Measurements from ENCODE around the gene VPS13D. TPM values are rescaled to one million over a fixed set of nuclear protein-coding genes. Genes with fewer than 3 reads are reported as not detected.

VPS13D gene
- total RNA-seq, 1 experiment from 2014 or later, result 29.0 TPM

GRCh38 chr1:12422488-12422887 is 192.7 kb downstream of the VPS13D start (continued):
- TF ChIP-seq AR (CRISPR knock-in tag; IDR thresholded peaks at IDR 0.05) (no peak), SP1 (CRISPR knock-in tag; conservative IDR thresholded peaks at IDR 0.05) (no peak), CBFB (CRISPR knock-in tag; IDR thresholded peaks at IDR 0.05; ENCODE audit: low read depth) (no peak), FOXJ3 (CRISPR knock-in tag; IDR thresholded peaks at IDR 0.05; ENCODE audit: borderline replicate concordance) (no peak), ZNF138 (CRISPR knock-in tag; conservative IDR thresholded peaks at IDR 0.05) (no peak), JAZF1 (CRISPR knock-in tag; IDR thresholded peaks at IDR 0.05) (no peak)

- Mint-ChIP-seq H3K9me3 (no peaks in the 10 kb centered on the region), H3K27ac (no peak overlapping the region), H3K4me3 (no peak overlapping the region), H3K27me3 (ENCODE audit: low read depth) (no peaks in the 10 kb centered on the region), H3K4me1 (peaks cover 8% of the 10 kb centered on the region), H3K36me3 (no peaks in the 10 kb centered on the region)
- ATAC-seq, result no peak
- DNase-seq (ENCODE audit: low spot score), result no peak
- POLR2A ChIA-PET, result no interaction called here
- TF ChIP-seq CDX4 (CRISPR knock-in tag; IDR thresholded peaks at IDR 0.05; ENCODE audit: borderline replicate concordance) (no peak), FOXJ3 (CRISPR knock-in tag; IDR thresholded peaks at IDR 0.05; ENCODE audit: borderline replicate concordance) (no peak), ZBTB21 (CRISPR knock-in tag; IDR thresholded peaks at IDR 0.05; ENCODE audit: borderline replicate concordance) (no peak), ZNF671 (CRISPR knock-in tag; IDR thresholded peaks at IDR 0.05) (no peak), ZNF263 (CRISPR knock-in tag; IDR thresholded peaks at IDR 0.05; ENCODE audit: low read depth) (no peak), ZNF219 (CRISPR knock-in tag; IDR thresholded peaks at IDR 0.05; ENCODE audit: borderline replicate concordance) (no peak), FOXP4 (CRISPR knock-in tag; IDR thresholded peaks at IDR 0.05) (no peak), ZNF423 (CRISPR knock-in tag; IDR thresholded peaks at IDR 0.05) (no peak), CBFB (CRISPR knock-in tag; IDR thresholded peaks at IDR 0.05; ENCODE audit: low read depth) (no peak), ATF2 (CRISPR knock-in tag; IDR thresholded peaks at IDR 0.05; ENCODE audit: borderline replicate concordance, low read depth) (no peak), HMGA2 (CRISPR knock-in tag; IDR thresholded peaks at IDR 0.05) (no peak), FOXK1 (CRISPR knock-in tag; IDR thresholded peaks at IDR 0.05) (no peak), HMGXB4 (CRISPR knock-in tag; IDR thresholded peaks at IDR 0.05) (no peak), E2F4 (CRISPR knock-in tag; IDR thresholded peaks at IDR 0.05; ENCODE audit: borderline replicate concordance, low read depth) (no peak), GRHL2 (CRISPR knock-in tag; IDR thresholded peaks at IDR 0.05; ENCODE audit: insufficient replicate concordance, severe bottlenecking) (no peak), IRF2 (CRISPR knock-in tag; IDR thresholded peaks at IDR 0.05; ENCODE audit: borderline replicate concordance, low read depth) (no peak), ZBTB43 (CRISPR knock-in tag; IDR thresholded peaks at IDR 0.05) (no peak), USF2 (CRISPR knock-in tag; IDR thresholded peaks at IDR 0.05) (no peak), NR3C1 (CRISPR knock-in tag; conservative IDR thresholded peaks at IDR 0.05; ENCODE audit: low read depth) (no peak), GTF2I (CRISPR knock-in tag; conservative IDR thresholded peaks at IDR 0.05) (no peak)
- CTCF ChIA-PET, result no interaction called here
These were observed 194.3 kb downstream of the VPS13D start for GRCh38 chr1:12424087-12424529.

Data from WTC11 (cell line).